DMS53 treated with DMSO at 0.1 percent for 48 hours (cell line): ENCODE measurements around the gene IGIP.
A peak's percentile ranks its signal among the peaks of the same experiment; 100 is the strongest.
"Not testable (repeated sequence)": the region's sequence is repeated elsewhere in the genome, so short reads cannot be mapped to it uniquely, and the experiment has no call there.

Experiments used
- DNase-seq: peaks from one replicate; lab custom pipeline; 2025; ENCODE audit not compliant: unreplicated experiment; lab: John Stamatoyannopoulos, UW

IGIP gene

DNA sequence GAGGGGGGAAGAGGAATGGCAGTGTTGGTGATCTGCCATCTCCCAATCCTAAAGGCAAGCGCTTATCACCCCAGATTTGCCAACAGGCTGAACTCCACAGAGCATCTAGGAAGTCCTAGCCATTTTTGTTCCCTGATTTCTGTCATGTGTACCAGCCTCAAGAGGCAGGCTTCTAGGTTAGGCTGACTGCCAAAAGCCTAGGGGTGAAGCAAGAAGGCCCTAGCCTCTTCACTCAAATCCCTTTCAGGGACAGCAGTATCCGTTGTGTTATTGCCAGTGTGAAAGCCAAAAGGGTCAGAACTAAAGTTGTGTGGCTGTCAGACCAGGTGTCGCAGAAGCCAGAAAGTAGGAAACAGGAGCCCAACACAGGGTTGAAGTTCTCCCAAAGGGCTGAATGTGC is 14.7 kb downstream of the IGIP start:
- DNase-seq: no peak

DNA sequence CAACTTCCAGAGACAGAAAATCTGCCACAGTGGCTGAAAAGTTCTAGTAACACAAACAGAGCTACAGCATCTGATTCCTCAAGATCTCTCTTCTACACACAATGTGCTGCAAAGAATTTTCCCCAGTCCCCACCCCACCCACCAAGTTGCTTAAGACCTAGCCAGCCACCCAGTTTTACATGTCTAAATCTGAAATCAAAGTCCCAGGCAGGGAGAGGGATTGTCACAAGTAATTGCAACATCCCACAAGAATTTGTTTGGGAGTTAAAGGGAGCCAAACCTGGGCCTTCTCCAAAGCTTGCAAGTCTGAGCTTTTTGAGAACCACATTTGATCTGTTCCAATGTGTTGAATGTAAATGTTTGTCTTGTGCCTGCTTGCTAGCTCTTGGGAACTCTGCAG is 15.5 kb downstream of the IGIP start:
- DNase-seq: no peak

DNA sequence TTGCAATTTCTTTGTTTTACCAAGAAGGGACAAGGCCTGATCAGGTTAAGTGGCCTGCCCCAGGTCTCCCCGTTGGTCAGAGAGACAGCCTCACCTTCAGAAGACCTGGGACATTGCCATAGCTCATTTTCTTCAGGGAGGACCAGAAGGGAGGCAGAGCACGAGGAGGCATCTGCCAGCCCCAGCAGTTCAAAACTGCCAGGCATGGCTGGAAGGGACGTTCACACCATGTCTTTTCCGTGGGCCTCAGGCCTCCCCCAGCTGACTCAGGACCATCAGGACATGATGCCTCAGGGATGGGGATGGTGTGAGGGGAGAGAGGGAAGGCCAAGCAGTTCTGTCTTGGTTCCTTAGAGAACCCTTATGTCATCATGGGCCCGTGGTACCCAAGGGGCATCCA is 16.5 kb downstream of the IGIP start:
- no peak for DNase-seq

DNA sequence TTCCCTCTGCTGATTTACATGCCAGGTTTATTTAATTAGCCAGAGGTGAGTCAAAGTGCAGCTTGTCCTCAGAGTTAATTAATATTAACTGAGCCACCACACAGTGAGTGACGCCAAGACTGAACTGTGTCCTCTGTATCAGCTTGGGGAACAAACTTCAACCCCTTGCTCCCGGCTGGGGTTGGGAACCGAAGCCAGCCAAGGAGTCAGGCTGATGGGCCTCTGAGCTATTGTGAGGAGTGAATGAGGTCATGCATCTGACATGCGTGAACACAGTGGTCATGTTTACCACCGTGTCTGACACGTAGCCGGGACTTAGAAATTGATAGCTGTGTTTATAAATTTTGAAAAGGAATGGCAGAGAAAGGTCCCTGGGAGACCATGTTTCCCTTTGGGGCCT is 17.1 kb downstream of the IGIP start:
- no peak for DNase-seq

DNA sequence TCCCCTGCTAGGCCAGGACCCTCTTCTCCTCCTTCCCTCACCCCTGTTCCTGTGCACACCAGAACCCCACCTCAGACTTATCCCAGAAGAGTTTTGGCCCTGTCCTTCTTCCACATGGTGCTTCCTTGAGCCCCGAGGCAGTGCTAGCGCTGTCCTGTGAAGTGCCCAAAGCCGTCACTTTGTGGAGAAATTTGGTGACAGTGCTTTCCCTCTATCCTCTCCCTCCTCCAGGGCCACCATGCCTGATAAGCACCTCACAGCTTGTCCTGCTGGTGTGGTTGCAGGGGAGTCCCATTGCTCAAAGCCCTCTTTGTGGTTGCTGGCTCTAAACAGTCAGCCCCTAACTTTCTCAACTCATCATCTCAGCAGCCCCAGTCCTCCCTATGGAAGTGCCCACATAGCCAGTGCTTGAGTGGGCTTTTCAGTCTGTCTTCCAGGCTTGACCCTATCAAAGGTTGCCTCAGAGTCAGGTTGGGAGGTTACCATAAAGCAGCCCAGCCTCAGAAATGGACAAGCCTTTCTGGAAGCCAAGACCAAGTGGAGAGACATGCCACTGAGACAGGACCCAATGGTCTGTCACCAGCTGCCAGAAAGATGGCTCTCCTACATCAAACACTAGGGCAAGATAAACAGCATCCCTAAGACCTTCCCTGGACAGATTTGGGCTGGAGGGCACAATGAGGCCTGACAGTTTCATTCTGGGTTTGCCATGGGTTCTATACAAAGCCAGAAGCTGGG is 18.0 kb downstream of the IGIP start:
- DNase-seq: no peak

DNA sequence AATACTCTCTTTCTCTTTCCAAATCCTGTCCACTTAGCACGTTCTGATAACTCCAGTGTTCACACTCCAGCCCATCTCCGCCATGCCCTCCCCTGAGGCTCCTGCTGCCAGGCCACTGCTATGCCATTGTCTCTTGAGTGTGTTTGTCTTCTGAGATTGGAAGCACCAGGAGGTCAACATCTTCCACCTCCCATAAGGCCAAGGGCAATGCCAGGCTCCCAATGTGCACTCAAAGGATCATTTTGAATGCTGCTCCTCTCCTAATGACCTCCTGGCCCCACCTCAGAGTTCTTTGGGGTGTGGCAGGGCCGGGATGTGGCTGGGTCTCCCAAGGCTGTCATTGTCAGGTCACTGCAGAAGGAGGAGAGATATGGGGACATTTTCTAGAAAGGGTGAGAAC is 19.5 kb downstream of the IGIP start:
- DNase-seq: no peak

DNA sequence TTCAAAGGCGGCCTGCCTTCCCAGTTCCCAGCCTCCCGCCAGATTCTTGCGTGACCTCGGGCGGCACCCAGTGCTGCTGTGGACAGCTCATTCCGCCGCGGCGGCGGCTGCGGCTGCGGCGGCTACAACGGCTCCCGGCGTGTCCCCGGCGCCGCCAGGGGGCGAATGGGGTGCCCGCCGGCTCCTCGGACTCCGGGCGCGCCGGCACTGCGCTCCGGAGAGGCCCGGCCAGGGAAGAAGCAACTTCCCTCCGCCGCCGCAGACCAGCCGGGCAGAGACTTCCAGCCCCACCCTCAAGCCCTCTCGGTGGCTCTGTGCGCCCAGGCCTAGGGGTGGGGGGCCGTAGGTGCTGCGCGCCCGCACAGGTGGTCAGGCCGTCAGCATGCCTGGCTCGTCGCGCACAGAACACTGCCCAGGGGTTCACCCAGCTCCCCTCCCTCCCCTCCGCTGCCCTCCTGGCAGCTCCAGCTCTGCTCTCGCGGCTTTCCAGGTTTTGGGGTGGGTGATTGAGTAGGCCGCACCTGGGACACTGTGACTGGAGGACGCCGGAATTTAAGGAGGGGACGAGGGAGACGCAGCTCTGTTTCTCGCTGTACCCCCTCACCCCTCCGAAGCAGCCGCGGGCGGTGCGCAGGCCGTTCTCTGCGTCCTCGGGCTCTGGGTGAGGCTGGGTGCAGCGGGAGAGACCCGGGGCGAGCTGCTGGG is 20.2 kb downstream of the IGIP start:
- no peak for DNase-seq

DNA sequence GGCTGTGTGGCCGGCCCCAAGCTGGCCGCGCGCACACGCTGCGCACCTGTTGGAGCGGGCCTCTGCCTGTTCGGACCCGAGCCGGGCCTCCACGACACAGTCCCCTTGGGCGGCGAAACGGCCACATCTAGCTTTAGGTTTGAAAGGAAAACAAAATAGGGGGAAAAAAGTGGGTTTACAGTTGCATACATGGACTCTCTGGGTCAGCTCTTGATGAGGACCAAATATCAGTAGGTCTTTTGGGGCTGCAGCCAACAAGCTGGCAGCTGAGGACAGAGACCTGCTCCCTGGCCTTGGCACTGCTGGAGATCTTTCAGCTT is 20.7 kb downstream of the IGIP start:
- no peak for DNase-seq

DNA sequence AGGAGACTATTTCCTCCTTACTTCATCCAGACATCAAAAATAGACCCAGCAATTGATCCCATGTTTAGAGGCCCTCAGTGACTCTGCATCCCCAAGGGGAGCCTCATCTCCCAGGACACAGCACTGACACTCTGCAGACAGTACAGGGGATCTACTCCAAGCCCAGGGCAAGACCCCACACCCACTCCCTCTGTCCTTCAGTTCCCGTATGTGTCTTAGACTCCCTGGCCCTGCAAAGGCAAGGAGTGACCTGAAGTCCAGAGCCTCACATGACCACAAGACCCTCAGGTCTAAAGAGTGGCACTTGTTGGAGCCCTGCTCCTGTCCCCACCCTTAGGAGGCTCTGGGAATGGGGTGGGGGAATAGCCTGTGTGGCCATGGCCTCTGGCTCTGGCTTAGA is 21.7 kb downstream of the IGIP start:
- no peak for DNase-seq

DNA sequence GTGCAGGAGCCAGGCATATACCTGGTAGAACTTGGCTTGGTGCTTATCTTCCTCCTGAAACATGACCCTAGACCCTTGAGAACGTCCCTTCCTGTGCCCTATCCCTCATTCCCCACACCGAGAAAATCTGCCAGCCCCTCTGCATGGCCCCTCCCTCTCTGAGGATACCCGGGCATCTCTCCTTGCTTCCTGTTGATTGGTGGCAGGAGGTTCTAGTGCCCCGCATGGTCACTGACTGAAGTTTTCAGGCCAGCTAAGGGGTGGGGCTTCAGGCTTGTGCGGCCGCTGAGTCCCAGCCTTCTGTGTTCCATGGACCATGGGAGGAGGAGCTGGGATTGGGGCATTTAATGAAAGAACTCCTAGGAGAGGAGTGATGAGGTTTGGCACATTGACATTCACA is 22.8 kb downstream of the IGIP start:
- no peak for DNase-seq

DNA sequence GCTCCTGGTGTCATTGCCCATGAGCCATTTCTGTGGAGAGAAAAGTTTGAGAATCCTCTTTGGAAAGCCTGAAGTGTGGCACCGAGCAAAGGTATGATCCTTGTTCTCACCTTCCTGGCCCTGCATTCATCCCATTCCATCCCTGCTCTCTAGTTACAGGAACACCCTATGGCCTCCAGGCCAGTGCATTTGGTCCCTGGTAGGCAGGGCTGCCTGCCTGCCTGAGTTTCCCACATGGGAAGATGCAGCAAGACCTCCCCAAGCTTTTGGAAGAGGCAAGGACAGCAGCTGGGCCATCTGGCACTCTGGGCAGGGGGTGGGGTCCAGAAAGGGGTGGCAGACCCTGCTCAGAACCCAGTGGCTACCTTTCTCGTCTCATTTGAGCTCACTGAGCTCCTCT is 24.5 kb downstream of the IGIP start:
- no peak for DNase-seq

DNA sequence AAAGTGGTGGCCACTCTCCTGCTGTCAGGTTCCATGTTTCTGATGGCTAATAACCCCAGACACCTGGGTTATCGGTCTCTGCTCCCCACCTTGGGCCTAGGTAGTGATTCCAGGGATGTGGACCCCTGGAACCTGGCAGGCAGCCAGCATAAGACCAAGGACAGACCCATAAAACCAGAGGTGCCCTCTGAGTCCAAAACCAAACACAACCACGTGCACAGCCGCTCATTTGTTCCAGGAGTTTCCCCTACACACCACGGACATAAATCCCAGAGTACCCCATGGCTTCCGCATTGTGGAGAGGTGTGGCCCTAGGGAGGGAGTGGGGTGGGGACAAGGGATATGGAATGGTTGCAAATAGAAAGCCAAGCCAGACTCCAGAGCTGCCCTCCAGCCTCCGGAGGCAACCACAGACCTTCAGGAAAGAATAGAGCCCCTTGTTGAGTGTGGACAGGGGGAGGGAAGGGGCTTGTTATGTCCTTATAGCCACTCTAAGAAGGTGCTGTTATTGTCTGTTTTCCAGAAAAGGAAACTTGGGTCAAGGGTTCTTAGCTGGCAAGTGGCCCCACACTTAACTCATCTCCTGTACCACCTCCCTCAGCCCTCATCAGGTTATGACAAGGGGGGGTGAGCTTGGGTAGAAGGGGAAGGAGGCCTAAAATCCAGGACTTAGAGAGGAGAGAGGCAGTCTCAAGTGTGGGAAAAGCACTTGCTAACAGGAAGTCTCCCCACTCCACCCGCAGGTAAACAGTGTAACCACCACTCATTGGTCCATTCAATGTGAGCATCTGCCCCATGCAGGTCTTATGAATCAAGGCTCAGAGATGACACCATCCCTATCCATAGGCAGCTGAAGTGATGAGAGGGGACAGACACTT is 25.6 kb downstream of the IGIP start:
- DNase-seq: peak; percentile 89

DNA sequence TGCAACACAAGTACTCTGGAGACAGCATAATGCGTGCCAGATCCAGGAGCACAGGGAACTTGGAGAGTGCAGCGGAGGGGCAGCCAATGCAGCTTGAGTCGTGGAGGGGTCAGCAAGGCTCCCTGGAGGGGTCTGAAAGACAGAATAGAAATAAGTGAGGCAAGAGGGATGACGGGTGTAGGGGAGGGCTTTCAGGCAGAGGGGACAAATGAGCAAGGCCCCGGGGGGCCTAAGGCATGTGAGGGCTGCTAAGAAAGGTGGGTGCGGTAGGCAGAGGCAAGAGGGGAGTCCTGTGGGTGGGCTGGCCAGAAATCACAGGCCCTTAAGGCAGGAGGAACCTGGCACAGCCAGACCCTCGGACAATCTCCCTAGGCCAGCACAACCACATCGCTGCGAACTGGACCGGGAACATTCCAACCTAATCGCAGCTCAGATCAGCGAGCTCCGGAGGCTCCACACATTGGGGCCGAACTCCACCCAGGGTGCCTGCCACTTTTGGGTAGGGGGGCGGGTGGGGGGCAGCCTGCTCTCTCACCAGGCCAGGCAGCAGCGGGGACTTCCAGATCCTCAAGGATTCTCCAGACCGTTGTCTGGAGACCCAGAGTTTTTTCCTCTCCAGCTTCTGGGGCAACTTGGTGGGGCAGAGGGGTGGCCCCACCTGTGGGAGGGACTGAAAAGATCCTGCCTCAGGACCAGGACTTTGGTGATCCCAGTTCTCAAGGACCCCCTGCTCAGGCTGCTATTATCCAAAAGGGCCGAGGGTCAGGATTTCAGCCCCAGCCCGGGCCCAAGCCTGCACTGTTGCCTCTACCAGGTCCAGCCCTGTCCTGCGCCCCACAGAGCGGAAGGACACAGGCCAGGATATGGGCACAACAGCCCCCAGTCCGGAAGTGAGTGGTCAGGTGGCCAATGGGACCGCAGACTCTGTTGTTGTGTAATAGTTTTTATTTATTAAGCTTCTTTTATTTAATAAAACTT is 26.6 kb downstream of the IGIP start:
- no peak for DNase-seq

DNA sequence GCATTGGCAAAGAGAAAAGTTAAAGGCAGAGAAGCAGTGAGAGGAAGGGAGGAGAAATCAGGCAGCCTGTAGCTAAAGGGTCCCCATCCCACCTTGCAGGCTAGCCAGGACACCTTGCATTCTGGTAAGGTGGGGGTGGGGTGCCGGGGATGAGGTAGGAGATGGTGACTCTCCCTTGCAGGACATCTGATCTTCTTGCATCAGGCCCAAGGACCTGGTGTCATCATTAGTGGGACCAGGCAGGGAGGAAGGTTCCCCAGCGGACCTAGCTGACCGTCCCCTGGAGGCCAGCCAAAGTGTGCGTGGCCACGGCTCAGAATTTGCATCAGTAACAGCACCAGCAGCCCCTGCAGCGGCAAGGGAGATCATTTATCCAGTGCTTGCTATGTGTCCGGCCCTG is 27.5 kb downstream of the IGIP start:
- DNase-seq: no peak

DNA sequence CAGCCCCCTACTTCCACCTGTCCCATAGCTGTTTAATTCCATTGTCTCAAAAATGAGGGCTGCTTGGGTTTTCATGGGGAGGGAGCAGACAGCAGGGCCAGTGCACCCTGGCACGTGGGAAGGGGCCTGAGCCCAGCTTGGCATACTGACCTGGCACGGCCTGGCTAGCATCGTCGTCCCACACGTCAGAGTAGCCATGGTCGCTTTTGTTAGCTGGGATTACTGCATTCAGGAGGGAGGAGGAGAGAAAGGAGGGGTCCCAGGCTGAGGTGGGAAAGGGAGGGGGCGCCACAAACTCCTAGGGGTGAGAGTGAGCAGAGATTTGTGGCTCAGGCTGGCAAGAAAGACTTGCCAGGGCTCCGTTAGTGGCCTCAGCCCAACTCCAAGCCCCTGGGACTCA is 28.2 kb downstream of the IGIP start:
- no peak for DNase-seq

DNA sequence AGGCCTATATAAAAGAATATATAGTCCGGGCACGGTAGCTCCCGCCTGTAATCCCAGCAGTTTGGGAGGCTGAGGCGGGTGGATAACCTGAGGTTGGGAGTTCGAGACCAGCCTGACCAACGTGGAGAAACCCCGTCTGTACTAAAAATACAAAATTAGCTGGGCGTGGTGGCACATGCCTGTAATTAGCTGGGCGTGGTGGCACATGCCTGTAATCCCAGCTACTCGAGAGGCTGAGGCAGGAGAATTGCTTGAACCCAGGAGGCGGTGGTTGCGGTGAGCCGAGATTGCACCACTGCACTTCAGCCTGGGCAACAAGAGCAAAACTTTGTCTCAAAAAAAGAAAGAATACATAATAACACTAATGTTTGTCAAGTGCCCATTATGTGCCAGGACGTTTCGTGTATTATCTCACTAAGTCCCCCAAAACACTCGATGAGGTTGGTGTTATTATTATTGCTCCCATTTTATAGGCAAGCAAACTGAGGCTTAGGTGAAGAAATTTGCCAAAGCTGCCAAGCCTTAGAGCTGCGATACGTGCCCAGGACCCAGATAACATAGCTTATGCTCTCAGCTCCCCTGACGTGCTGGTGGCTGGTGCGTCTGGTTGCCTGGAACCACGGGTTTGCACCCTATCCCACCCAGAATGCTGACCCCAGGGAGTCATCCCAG is 29.1 kb downstream of the IGIP start:
- DNase-seq: not testable (repeated sequence)

DNA sequence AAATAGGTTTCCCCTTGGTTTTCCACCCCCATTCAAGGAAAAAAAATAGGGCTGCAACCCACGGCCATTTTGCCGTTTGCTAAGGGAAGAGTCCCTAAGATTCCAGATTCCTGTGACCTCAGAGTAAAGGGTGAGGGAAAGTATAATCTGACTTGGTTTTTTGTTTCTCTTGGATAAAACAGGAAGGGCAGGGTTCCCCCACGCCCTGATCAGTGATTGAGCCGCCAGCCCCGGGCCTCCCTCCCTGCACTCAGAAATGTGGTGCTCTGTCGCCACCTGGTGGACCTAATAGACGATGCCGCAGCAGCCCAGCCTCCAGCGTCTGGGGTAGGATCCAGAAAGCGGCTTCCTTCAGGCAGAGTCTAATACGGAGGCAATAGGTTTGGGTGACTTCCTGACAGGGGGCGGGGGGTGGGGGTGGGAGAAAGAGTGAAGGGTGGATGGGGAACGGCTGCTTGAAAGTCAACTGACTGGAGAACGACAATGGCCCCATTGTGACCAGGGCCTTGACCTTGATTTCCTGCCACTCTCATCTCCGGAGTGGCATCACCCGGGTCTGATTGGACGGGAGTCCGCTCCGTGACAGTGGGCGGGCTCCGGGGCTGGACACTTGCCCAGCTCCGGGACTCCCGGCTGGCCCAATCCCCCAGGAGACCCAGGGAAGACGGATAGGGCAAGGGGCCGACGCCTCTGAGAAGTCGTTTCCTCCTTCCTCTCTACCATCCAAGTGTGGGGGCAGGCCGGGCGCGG is 31.5 kb downstream of the IGIP start:
- peak; percentile 81 for DNase-seq

DNA sequence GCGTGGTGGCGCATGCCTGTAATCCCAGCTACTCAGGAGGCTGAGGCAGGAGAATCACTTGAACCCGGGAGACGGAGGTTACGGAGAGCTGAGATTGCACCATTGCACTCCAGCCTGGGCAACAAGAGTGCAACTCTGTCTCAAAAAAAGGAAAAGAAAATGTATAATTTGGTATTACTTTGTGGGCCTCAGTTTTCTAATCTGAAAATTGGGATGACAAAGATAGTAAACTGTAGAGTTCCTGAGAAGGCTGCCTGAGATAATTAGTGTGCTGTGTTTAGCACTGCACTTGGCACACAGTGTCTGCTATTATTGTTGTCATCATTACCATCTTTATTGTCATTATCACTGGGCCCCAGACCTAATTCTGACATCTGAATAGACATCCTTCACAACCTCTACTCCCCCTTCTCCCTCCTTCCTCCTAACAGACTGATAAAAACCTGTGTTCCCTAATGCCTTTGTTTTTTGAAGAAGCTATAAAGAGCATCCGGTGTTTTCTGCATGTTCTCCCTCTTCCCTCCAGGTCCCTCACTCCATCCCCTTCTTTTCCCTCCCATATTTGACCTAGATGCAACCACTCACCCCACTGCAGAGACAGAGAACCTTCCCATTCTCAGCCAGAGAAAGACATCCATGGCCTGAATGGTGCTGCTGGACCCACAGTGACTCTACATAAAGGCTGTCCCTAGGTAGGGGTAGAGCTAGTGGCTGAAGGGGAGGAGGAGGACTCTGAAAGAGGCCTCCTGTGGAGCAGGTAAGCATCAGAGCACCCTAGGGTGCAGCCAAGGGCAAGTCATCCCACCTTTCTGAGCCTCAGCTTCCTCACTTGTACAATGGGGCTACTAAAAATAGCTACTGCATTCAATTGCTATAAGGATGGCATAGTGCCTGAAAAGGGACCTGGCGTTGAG is 33.5 kb downstream of the IGIP start:
- DNase-seq: no peak

DNA sequence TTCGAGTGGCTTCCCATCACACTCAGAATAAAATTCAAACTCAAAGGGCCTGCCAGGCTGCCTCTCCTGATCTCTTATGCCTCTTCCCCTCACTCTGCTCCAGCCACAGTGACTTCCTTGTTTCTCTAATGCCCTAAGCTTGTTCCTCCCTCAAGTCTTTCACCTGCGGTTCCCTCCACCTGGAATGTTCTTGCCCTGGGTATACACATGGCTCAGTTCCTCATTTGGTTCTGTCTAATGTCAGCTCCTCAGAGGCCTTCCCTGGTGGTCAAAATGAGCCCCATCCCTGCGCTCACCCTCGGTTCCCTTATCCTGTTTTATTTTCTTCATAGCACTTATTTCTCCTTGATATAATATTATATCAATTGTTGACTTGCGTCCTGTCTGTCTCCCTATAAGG is 36.5 kb downstream of the IGIP start:
- no peak for DNase-seq
